ENCODE measurements around the gene ATP2B1.

ATP2B1 gene

GRCh38 chr12:89567691-89568239 is 140.9 kb downstream of the ATP2B1 start:
- no peak for DNase-seq
- intact Hi-C loops (cut with DNase I) = no loop called here

DNA sequence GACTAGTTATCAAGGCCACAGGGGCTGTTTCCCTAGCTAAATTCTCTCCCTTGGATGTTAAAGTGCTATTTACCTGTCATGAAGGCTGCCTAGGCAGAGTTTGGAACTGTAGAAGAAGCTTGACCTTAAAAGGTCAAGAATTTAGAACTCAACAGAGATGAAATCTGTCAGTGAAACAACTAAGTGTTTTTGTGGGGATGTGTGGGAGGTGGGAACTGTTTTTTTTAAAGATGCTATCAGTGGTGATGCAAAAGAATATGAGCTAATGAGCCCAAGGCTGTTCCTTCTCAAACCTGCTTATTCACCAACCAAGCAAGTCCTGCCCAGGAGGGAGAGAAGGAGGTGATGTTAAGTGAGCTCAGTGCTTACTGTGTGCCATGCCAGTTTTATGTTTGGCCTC is 142.0 kb downstream of the ATP2B1 start:
- no peak for DNase-seq
- intact Hi-C loops (cut with DNase I) = no loop called here

DNA sequence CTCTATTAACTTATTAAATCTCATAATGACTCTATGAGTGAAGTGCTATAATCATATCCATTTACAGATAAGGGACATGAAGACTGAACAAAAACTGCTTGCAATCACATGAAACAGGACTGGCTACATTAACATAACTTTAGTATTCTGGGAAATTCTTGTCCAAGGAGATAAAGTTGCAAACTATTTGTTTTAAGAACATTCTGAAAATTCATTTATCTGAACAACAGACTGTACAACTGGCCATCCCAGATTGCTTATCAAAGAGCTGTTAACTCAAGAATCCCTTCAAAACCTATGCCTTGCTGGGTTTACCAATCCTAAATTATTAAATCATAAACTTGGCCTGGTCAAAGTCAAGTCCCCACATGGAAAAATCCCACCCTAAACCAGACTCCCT is 143.6 kb downstream of the ATP2B1 start:
- no peak for DNase-seq
- intact Hi-C loops (cut with DNase I) = no loop called here

DNA sequence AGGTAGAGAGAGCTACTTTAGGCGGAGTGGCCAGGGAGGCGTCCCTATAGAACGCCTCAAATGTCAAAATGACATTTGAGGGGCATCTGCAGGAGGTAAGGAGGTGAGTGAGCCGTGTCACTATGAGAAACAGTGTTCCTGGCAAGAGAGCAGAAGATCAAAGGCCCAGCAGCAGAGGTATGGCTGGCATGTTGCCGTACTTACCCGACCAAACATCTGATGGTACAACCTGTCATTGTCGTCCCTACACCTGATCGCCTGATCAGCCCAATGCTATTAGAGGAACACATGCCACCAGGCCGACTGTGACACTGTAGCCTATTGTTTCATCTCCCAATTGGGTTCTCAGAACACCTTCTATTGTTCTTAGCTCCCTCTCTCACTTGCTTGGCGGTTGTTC is 148.9 kb downstream of the ATP2B1 start:
- intact Hi-C loops (cut with DNase I) = no loop called here
- DNase-seq = no peak

- DNase-seq = no peak
- intact Hi-C loops (cut with DNase I) = no loop called here
Observed at GRCh38 chr12:89556976-89557375, 151.7 kb downstream of the ATP2B1 start.

DNA sequence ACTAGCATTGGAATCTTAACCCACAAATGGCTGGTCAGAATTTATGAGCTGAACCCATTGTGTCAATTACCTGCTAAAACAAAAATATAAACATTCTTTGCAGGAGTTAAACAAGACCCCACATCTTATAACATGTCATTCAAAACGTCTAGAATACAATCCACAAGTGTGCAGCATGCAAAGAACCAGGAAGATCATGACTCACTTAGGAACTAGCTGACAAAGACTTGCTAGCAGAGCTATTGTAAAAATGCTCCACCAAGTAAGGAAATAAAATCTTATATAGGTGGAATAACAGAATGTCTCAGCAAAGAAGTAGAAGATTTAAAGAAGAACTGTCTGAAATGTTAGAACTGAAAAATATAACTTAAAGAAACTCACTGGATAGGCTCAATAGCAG is 156.3 kb downstream of the ATP2B1 start:
- intact Hi-C loops (cut with DNase I) = no loop called here
- no peak for DNase-seq

GRCh38 chr12:89551747-89552146 is 156.9 kb downstream of the ATP2B1 start:
- intact Hi-C loops (cut with DNase I) = no loop called here
- no peak for DNase-seq

DNA sequence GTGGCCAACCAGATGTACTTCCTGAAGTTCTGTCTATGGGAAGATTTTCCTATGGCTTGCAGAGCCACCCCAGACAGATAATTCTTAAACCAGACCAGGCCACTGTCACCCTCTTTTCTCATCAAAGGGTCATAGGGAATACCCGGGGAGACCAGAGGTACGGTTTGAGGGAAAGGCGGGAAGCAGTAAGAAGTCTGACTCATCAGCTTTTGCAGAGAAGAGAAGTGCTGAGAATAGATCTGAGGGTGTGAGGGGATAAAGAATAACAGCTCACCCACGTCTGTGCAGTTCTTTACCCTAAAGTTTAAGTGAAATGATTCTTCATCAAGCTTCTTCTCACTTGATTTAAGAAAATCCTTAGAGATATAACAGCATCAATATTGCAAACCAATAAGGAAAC is 161.5 kb downstream of the ATP2B1 start:
- intact Hi-C loops (cut with DNase I) = loop anchor here (5.0 kb wide), 1 partner anchor 160 kb away; the partner anchor contains the start of gene ATP2B1
- peak in 18 of 42 donors; percentile 13 to 72 (median 35) for DNase-seq

DNA sequence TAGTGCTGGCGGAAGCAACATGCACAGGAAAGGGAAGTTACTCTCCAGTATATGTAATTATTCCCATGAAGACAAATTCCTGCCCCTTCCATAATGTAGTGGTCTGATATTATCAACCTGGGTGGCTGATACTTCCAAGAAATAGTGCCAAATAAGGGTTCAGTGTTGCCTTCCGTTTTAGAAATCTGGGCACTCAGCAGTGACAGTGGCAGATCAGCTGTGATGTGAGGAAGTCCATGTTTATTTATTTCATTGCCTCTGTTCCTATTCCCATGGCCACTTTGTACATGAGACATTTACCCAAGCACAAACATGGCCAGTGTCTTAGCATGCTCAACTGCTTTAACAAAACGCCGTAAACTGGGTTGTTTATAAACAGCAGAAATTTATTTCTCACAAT is 162.5 kb downstream of the ATP2B1 start:
- DNase-seq = no peak
- intact Hi-C loops (cut with DNase I) = loop anchor here (5.0 kb wide), 1 partner anchor 161 kb away; the partner anchor contains the start of gene ATP2B1

DNA sequence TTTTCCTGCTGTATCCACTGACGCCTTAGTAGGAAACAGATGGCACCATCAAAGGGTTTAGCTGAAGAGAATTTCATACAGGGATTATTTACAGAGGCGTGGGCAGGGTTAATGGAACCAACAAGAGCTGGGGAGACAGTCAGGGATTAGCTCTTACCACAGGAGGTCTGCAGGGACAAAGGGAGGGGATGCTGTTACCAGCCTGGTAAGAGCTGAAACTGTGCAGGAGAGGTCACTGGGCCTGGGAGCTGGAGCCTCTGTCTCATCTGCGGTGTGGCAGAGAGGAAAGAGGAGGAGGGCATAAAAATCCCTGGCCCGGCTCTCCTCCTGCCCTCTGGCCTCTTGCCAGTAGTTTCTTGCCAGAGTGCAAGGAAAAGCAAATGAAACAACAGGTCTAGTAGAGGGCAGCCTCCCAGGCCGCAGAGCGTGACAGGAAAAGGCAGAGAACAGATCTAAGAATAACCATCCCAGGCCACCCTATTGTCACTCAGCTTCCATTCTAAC is 163.9 kb downstream of the ATP2B1 start:
- DNase-seq = peak in 19 of 42 donors; percentile 5 to 54 (median 25)
- intact Hi-C loops (cut with DNase I) = loop anchor here (5.0 kb wide), 2 partner anchors 163 to 1313 kb away; partner anchors contain the start of gene ATP2B1

DNA sequence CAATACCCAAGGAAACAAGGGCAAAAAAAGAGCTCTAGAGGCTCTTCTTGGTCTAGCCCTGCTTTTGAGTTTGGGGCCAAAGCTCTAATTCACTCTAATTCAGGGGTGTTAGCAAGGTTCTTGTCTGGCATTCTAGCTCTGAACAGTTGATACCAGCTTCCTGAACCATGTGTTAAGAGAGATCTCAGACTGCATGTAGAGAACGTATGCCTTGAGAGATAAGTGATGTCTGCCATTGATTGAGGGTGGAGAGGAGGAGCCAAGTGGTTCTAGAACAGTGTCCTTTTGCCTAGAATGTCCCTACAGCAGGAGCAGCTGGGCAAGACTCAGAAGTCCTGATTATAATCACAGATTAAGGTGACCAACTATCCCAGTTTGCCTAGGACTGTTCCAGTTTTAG is 164.6 kb downstream of the ATP2B1 start:
- intact Hi-C loops (cut with DNase I) = loop anchor here (5.0 kb wide), 1 partner anchor 1313 kb away; no protein-coding TSS in a partner anchor
- no peak for DNase-seq

- peak in 41 of 42 donors; percentile 27 to 89 (median 72) for DNase-seq
- intact Hi-C loops (cut with DNase I) = loop anchor here (5.0 kb wide), 1 partner anchor 1314 kb away; no protein-coding TSS in a partner anchor
Observed at GRCh38 chr12:89542912-89543592, 165.6 kb downstream of the ATP2B1 start.

DNA sequence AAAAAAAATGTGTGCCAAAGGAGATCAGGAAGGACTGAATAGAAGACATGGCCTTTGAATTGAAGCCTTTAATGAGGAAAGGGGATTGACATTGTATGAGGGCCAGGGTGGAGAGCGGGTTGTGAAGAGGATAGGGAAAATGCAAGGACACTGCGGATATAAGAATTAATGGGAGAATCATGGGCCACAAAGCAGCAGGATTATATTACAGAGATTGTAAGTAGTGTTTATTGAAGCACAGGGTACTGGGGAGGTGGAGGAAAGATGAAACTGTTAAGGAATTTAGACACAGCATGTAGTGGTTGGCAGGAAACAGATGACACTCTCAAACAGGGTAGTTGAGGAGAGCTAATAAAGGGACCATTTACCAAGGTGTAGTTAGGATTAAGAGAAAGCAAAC is 166.4 kb downstream of the ATP2B1 start:
- DNase-seq = no peak
- intact Hi-C loops (cut with DNase I) = loop anchor here (5.0 kb wide), 1 partner anchor 1315 kb away; no protein-coding TSS in a partner anchor

GRCh38 chr12:89540586-89540985 is 168.1 kb downstream of the ATP2B1 start:
- no peak for DNase-seq

DNA sequence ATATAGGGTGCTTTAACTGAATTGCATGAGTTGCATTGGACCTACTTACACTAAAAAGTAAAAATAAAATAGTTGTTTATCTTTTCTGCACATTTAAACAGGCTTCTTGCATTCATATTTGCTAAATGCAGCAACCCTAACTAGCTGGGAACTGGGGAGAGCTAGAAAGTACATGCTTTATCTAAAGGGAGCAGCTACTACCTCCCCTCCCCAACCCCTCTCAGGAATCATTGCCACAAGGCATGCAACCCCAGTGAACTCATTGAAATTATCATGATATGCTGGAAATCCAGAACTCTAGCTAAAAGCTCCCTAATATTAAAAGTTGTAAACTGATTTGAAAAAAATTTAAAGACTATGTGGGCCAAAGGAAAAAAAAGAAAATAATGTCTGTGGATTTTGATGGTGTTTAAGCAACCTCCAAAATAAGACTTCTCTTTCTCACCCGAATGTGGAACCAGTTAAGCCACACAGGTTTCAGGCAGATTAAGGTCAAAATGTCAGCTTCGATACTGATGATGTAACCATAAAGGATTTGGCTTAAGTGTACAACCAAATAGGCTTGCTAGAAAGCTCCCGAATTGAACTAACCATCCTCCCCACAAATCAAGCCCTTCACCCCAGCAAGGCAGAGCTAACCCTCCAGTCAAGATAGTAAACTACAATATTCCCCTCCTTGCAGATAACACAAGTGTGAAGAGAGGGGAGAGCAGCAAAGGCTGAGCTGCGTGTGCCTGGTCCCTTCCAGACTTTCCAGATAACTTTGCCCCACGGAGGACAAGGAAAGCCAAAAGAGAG is 169.0 kb downstream of the ATP2B1 start:
- intact Hi-C loops (cut with DNase I) = loop anchor here (5.0 kb wide), 1 partner anchor 1318 kb away; no protein-coding TSS in a partner anchor

More at GRCh38 chr12:89540586-89540985, 168.1 kb downstream of the ATP2B1 start:
- intact Hi-C loops (cut with DNase I) = loop anchor here (5.0 kb wide), 1 partner anchor 1317 kb away; no protein-coding TSS in a partner anchor

GRCh38 chr12:89538897-89539296 is 169.7 kb downstream of the ATP2B1 start:
- intact Hi-C loops (cut with DNase I) = no loop called here
- DNase-seq = no peak

More for the DNA sequence above, 169.0 kb downstream of the ATP2B1 start:
- DNase-seq = no peak
